ENCODE data around the gene KIF1A.

Gene KIF1A

DNA sequence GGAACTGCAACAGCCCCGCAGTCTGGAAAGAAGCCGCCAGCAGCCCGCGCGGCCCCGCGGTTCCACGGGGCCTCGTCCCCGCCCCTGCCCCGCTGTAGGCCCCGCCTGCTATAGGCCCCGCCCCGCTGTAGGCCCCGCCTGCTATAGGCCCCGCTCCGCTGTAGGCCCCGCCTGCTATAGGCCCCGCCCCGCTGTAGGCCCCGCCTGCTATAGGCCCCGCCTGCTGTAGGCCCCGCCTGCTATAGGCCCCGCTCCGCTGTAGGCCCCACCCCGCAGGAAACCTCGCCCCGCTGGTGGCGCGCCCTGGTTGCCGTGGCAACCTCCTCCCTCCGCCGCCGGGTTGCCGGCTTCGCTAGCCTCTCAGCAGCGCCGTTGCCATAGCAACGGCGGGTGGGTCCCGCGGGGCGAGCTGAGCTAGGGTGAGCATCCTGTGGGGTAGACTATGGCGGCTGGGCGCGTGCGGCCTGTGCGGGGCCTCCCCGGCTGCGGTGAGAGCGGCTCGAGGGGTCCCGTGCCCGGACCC, 12.2 kb upstream of the KIF1A start:
- no peaks in the 10 kb centered on the region for H3K36me3 ChIP-seq (ENCODE audit: insufficient read depth, low read length)
- no peak overlapping the region for H3K27ac ChIP-seq (ENCODE audit: low read depth, low read length)
- H3K9ac ChIP-seq (ENCODE audit: low read depth, low read length), result no peak overlapping the region
- H3K4me1 ChIP-seq (ENCODE audit: insufficient read depth, low read length), result no peaks in the 10 kb centered on the region
- H3K9me3 ChIP-seq (ENCODE audit: insufficient read depth, low read depth, low read length), result no peaks in the 10 kb centered on the region
- H3K4me3 ChIP-seq (ENCODE audit: low read length), result peak overlapping the region; percentile 73
- 5% methylated on average over 54 of the region's 54 CpGs for whole genome bisulfite sequencing
- peaks cover 53% of the 10 kb centered on the region for H3K27me3 ChIP-seq (ENCODE audit: insufficient read depth, low read length)

- H3K9ac ChIP-seq (ENCODE audit: low read depth, low read length), result no peak overlapping the region; the same call in 1 of the 2 replicates
- peak overlapping the region; percentile 73 for H3K4me3 ChIP-seq (ENCODE audit: low read length)
- WGBS, result 10% methylated on average over 27 of the region's 27 CpGs
Measured at GRCh38 chr2:240831594-240832204, 11.7 kb upstream of the KIF1A start.

DNA sequence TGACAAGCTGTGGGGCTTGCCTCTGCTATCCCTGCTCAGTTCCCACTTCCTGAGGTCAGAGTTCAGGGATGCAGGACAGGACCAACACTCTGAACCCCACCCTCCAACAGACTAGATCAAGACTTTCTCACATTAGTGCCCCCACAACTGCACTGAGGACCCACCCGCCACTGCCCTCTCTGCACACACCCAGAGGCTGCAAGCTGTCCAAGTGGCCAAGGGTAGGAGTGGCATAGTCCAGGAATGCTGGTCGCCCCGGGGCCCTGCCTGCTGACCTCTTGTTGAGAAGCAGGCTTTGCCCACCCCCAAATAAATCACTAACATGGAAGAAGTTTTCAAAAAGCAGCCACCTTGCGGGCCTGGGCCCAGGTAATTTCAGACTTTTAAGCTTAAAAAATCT, 5.5 kb upstream of the KIF1A start:
- Histone ChIP-seq H3K4me3 (ENCODE audit: low read length) (no peak overlapping the region), H3K27ac (ENCODE audit: low read depth, low read length) (no peak overlapping the region), H3K9ac (ENCODE audit: low read depth, low read length) (no peak overlapping the region), H3K36me3 (ENCODE audit: insufficient read depth, low read length) (no peaks in the 10 kb centered on the region), H3K27me3 (ENCODE audit: insufficient read depth, low read length) (peaks cover 75% of the 10 kb centered on the region), H3K4me1 (ENCODE audit: insufficient read depth, low read length) (no peaks in the 10 kb centered on the region; the same call in 1 of the 2 replicates), H3K9me3 (ENCODE audit: insufficient read depth, low read depth, low read length) (no peaks in the 10 kb centered on the region)
- 85% methylated on average over 4 of the region's 4 CpGs for WGBS

More at GRCh38 chr2:240831594-240832204, 11.7 kb upstream of the KIF1A start:
- H3K36me3 ChIP-seq (ENCODE audit: insufficient read depth, low read length), result no peaks in the 10 kb centered on the region
- H3K27ac ChIP-seq (ENCODE audit: low read depth, low read length), result no peak overlapping the region
- no peaks in the 10 kb centered on the region for H3K9me3 ChIP-seq (ENCODE audit: insufficient read depth, low read depth, low read length)
- no peaks in the 10 kb centered on the region for H3K4me1 ChIP-seq (ENCODE audit: insufficient read depth, low read length)
- peaks cover 55% of the 10 kb centered on the region for H3K27me3 ChIP-seq (ENCODE audit: insufficient read depth, low read length)

DNA sequence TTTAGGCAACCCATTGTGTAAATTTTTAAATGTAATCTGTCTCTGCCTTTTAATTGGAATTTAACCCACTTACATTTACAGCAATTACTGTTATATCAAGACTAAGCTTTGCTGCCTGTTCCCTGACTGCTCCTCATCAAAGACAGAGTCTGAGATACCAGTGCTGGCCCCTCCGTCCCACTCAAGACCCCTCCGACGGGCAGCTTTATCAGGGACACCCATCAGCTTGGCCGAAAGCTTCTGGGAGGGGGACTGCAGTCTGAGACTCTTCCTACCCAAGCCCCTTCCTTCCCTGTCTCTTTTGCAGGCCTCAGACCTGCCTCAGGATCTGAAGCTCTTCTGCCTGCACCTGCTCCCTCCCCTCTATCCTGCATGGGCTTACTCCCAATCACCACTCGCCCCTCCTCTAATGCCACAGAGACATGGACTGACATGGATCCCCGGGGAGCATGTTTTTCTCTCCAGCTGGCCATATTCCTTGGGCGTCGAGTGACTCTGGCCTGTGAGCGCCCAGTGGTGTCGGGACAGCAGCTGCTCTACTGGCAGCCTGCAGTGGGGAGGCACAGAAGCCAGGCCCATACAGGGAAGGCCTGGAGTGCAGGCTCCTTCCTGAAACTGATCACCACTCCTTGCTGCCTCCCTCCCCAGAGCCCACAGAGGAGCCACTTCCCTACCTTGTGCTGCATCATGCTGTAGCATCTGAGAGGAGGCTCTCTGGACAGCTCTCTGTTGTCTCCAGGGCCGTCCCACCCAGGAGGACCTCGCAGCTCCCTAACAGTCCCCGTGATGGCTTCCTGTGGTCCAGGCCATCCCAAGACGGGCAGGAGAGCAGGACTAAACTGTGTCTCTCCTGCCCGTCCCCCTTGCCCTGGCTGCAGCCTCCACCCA, 3.7 kb upstream of the KIF1A start:
- Histone ChIP-seq H3K4me1 (ENCODE audit: insufficient read depth, low read length) (no peaks in the 10 kb centered on the region; the same call in 1 of the 2 replicates), H3K4me3 (ENCODE audit: low read length) (no peak overlapping the region), H3K27me3 (ENCODE audit: insufficient read depth, low read length) (peaks cover 59% of the 10 kb centered on the region), H3K36me3 (ENCODE audit: insufficient read depth, low read length) (no peaks in the 10 kb centered on the region), H3K9me3 (ENCODE audit: insufficient read depth, low read depth, low read length) (no peaks in the 10 kb centered on the region), H3K27ac (ENCODE audit: low read depth, low read length) (no peak overlapping the region), H3K9ac (ENCODE audit: low read depth, low read length) (no peak overlapping the region)
- 84% methylated on average over 15 of the region's 15 CpGs for WGBS

- Histone ChIP-seq H3K9me3 (ENCODE audit: insufficient read depth, low read depth, low read length) (no peaks in the 10 kb centered on the region), H3K36me3 (ENCODE audit: insufficient read depth, low read length) (0 out of 2 replicates have a peak, but pooled peaks cover under 1% of the 10 kb centered on the region), H3K4me3 (ENCODE audit: low read length) (no peak overlapping the region), H3K9ac (ENCODE audit: low read depth, low read length) (no peak overlapping the region), H3K4me1 (ENCODE audit: insufficient read depth, low read length) (peaks cover 6% of the 10 kb centered on the region; the same call in 1 of the 2 replicates), H3K27me3 (ENCODE audit: insufficient read depth, low read length) (peaks cover 53% of the 10 kb centered on the region), H3K27ac (ENCODE audit: low read depth, low read length) (no peak overlapping the region)
- WGBS, result 78% methylated on average over 4 of the region's 4 CpGs
Measured at GRCh38 chr2:240822280-240822847, 2.3 kb upstream of the KIF1A start.

- Histone ChIP-seq H3K27ac (ENCODE audit: low read depth, low read length) (no peak overlapping the region), H3K9ac (ENCODE audit: low read depth, low read length) (peak overlapping the region; percentile 74; the same call in 1 of the 2 replicates), H3K36me3 (ENCODE audit: insufficient read depth, low read length) (0 out of 2 replicates have a peak, but pooled peaks cover 3% of the 10 kb centered on the region), H3K27me3 (ENCODE audit: insufficient read depth, low read length) (peaks cover 50% of the 10 kb centered on the region), H3K4me3 (ENCODE audit: low read length) (peak overlapping the region; percentile 90), H3K9me3 (ENCODE audit: insufficient read depth, low read depth, low read length) (no peaks in the 10 kb centered on the region), H3K4me1 (ENCODE audit: insufficient read depth, low read length) (peaks cover 6% of the 10 kb centered on the region; the same call in 1 of the 2 replicates)
- 2% methylated on average over 6 of the region's 7 CpGs for WGBS
Measured at GRCh38 chr2:240821429-240821778, 1.4 kb upstream of the KIF1A start.

DNA sequence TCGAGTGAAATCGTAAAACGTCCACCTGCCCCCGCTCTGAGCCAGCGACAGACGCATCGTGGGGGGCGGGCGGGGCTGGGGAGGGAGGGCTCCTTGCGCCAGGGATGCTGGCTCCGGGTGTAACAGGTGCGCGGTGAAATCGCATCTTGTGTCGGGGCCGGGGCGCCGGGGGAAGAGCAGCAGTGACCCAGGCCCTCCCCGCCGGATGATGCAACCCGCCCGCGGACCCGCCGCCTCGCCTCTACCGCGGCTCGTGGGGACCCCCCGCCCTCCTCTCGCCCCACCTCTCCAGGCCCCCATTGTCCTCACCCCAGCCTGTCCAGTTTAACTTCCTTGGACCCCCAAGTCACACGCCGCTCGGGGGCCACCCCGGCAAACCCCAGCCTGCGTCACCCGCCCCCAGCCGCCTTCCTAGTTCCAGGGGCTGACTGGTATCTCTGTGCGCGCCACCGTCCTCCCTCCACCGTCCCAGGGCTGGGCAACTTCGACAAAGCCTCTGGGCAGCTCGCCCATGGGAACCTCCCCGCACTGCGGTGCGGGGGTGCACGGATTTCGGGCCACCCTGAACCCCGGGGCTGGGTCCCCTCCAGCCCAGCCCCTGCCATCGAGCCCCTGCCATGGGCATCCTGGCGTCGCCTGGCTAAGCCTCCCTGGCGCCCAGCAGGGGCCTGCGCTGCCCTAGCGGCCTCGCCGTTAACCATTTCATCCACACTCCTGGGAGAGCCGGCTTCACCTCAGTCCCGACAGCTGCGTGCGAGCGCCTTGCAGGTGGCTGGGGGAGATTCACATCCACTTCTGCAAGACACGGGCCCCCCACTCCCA, 799 bp upstream of the KIF1A start:
- no peaks in the 10 kb centered on the region for H3K9me3 ChIP-seq (ENCODE audit: insufficient read depth, low read depth, low read length)
- peaks cover 50% of the 10 kb centered on the region for H3K27me3 ChIP-seq (ENCODE audit: insufficient read depth, low read length)
- H3K36me3 ChIP-seq (ENCODE audit: insufficient read depth, low read length), result peaks cover 8% of the 10 kb centered on the region
- H3K4me3 ChIP-seq (ENCODE audit: low read length), result peak overlapping the region; percentile 90
- WGBS, result under 1% methylated on average over 64 of the region's 64 CpGs
- H3K27ac ChIP-seq (ENCODE audit: low read depth, low read length), result peak overlapping the region; percentile 67; the same call in 1 of the 2 replicates
- H3K9ac ChIP-seq (ENCODE audit: low read depth, low read length), result peak overlapping the region; percentile 74
- H3K4me1 ChIP-seq (ENCODE audit: insufficient read depth, low read length), result peaks cover 6% of the 10 kb centered on the region; the same call in 1 of the 2 replicates

GRCh38 chr2:240819126-240819857, 727 bp downstream of the KIF1A start:
- H3K9me3 ChIP-seq (ENCODE audit: insufficient read depth, low read depth, low read length), result no peaks in the 10 kb centered on the region
- under 1% methylated on average over 81 of the region's 81 CpGs for WGBS
- H3K27ac ChIP-seq (ENCODE audit: low read depth, low read length), result peak overlapping the region; percentile 76
- peak overlapping the region; percentile 79 for H3K9ac ChIP-seq (ENCODE audit: low read depth, low read length)
- H3K36me3 ChIP-seq (ENCODE audit: insufficient read depth, low read length), result peaks cover 9% of the 10 kb centered on the region
- H3K4me3 ChIP-seq (ENCODE audit: low read length), result peak overlapping the region; percentile 90
- H3K27me3 ChIP-seq (ENCODE audit: insufficient read depth, low read length), result peaks cover 43% of the 10 kb centered on the region
- H3K4me1 ChIP-seq (ENCODE audit: insufficient read depth, low read length), result peaks cover 6% of the 10 kb centered on the region; the same call in 1 of the 2 replicates

- Histone ChIP-seq H3K27ac (ENCODE audit: low read depth, low read length) (peak overlapping the region; percentile 76; the same call in 1 of the 2 replicates), H3K27me3 (ENCODE audit: insufficient read depth, low read length) (peaks cover 36% of the 10 kb centered on the region), H3K4me1 (ENCODE audit: insufficient read depth, low read length) (peaks cover 6% of the 10 kb centered on the region; the same call in 1 of the 2 replicates), H3K9me3 (ENCODE audit: insufficient read depth, low read depth, low read length) (no peaks in the 10 kb centered on the region), H3K9ac (ENCODE audit: low read depth, low read length) (peak overlapping the region; percentile 79), H3K4me3 (ENCODE audit: low read length) (peak overlapping the region; percentile 90), H3K36me3 (ENCODE audit: insufficient read depth, low read length) (peaks cover 9% of the 10 kb centered on the region)
- 21% methylated on average over 45 of the region's 48 CpGs for WGBS
Measured at GRCh38 chr2:240818293-240819125, 1.5 kb downstream of the KIF1A start.

All from HUES64 (cell line).